Naive thymus-derived CD8-positive, alpha-beta T cell (primary cell): ENCODE measurements around the gene CRB2. TPM values are rescaled to one million over a fixed set of nuclear protein-coding genes. Genes with fewer than 3 reads are reported as not detected.

Experiments used
- ATAC-seq, 2 donors: fragments of 150-1000 bp; cut with Tn5 transposase in 1 of 2; sonication (Bioruptor Pico), chemical (Tn5 transposase) in 1 of 2; 1 replicate in 1 of 2; 2 replicates in 1 of 2; pipeline ENCODE4 v1.10.0; 2021; ENCODE audit warnings: mild to moderate bottlenecking in 2 of 2, moderate library complexity in 2 of 2
- POLR2A ChIA-PET: fragments of 350-600 bp; sonication (Branson Sonifier 250); formaldehyde crosslinking; loops from one replicate; lab custom pipeline; 2021; ENCODE audit warnings: antibody characterized with exemption; lab: Charles Lee
- DNase-seq, 10 donors: peaks; one replicate each; pipeline versions ENCODE4 v3.0.0 to v3.0.0-alpha.2; 2020 to 2022
- H3K27ac Mint-ChIP-seq, 10 donors: one replicate each; pipeline ENCODE4 v1.8.0; 2020 to 2022; ENCODE audit warnings: mild to moderate bottlenecking in 10 of 10, mixed read lengths in 10 of 10, moderate library complexity in 4 of 10, inconsistent platforms in 1 of 10
- H3K27me3 Mint-ChIP-seq, 5 donors: one replicate each; pipeline ENCODE4 v1.8.0; 2021 to 2022; ENCODE audit warnings: mixed read lengths in 5 of 5
- H3K36me3 Mint-ChIP-seq, 3 donors: one replicate each; pipeline ENCODE4 v1.8.0; 2020 to 2022; ENCODE audit warnings: mixed read lengths in 3 of 3, mild to moderate bottlenecking in 2 of 3, inconsistent platforms in 1 of 3
- H3K4me1 Mint-ChIP-seq, 4 donors: one replicate each; pipeline ENCODE4 v1.8.0; 2021 to 2022; ENCODE audit warnings: mixed read lengths in 4 of 4
- H3K4me3 Mint-ChIP-seq, 10 donors: one replicate each; pipeline ENCODE4 v1.8.0; 2020 to 2022; ENCODE audit warnings: mild to moderate bottlenecking in 10 of 10, mixed read lengths in 10 of 10, moderate library complexity in 6 of 10, inconsistent platforms in 1 of 10
- H3K9me3 Mint-ChIP-seq, 9 donors: one replicate each; pipeline ENCODE4 v1.8.0; 2020 to 2022; ENCODE audit warnings: mixed read lengths in 9 of 9, mild to moderate bottlenecking in 3 of 9, inconsistent platforms in 1 of 9, moderate library complexity in 1 of 9
- polyA plus RNA-seq, 3 donors: library from polyadenylated mRNA; unstranded; fragments of 300-500 nt; fragmentation: Illumina TruSeq; gene quantifications; one replicate each; pipeline ENCODE4 v1.2.3, GENCODE V29; 2021
- total RNA-seq, 8 experiments: library from RNA in 2 of 8; stranded (reverse) in 2 of 8; gene quantifications; one replicate each; pipeline ENCODE4 v1.2.3 and lab custom pipeline; 2021 to 2026

CRB2 gene
- total and polyA plus RNA-seq, 5 experiments from 2014 or later: 0.08 to 0.25 (median 0.18) TPM; not detected in 2

- Mint-ChIP-seq H3K27me3 (peaks cover 0 to 2% (median 0%) of the 10 kb centered on the region in 5 donors), H3K36me3 (no peaks in the 10 kb centered on the region), H3K4me1 (peaks cover 27 to 64% (median 43%) of the 10 kb centered on the region in 4 donors), H3K27ac (peak overlapping the region in 7 of 10 donors; percentile 7 to 94 (median 81)), H3K4me3 (no peak overlapping the region), H3K9me3 (no peaks in the 10 kb centered on the region)
- no peak for DNase-seq
- ATAC-seq: no peak
- POLR2A ChIA-PET: interaction anchor here (1.9 kb wide), 1 partner anchor 19 kb away, joined by 7 read pairs; no protein-coding TSS in a partner anchor
These were observed 35.2 kb upstream of the CRB2 start for GRCh38 chr9:123320814-123321213.

- peaks cover 34 to 67% (median 52%) of the 10 kb centered on the region in 4 donors for H3K4me1 Mint-ChIP-seq
- peak overlapping the region; percentile 50 to 98 (median 90) for H3K27ac Mint-ChIP-seq
- no peaks in the 10 kb centered on the region for H3K36me3 Mint-ChIP-seq
- no peaks in the 10 kb centered on the region for H3K9me3 Mint-ChIP-seq
- DNase-seq: no peak
- POLR2A ChIA-PET: interaction anchor here (1.0 to 1.4 kb wide), 2 partner anchors 7 to 22 kb away, joined by 3 read pairs; no protein-coding TSS in a partner anchor
- no peak for ATAC-seq
- peak overlapping the region in 8 of 10 donors; percentile 10 to 86 (median 73) for H3K4me3 Mint-ChIP-seq
- H3K27me3 Mint-ChIP-seq: peaks cover 0 to 2% (median 0%) of the 10 kb centered on the region in 5 donors
These were observed 34.3 kb upstream of the CRB2 start for GRCh38 chr9:123321616-123322272.

GRCh38 chr9:123322273-123323195 lies 33.5 kb upstream of the CRB2 start:
- POLR2A ChIA-PET: interaction anchor here (0.7 to 2.8 kb wide), 7 partner anchors 8 to 87 kb away, joined by 3 to 25 read pairs (median 5); no protein-coding TSS in a partner anchor
- no peaks in the 10 kb centered on the region for H3K9me3 Mint-ChIP-seq
- ATAC-seq (peak; percentile 88 to 93), DNase-seq (peak; percentile 26 to 82 (median 67))
- H3K27me3 Mint-ChIP-seq: no peaks in the 10 kb centered on the region
- H3K4me1 Mint-ChIP-seq: peaks cover 34 to 73% (median 52%) of the 10 kb centered on the region in 4 donors
- H3K27ac Mint-ChIP-seq: peak overlapping the region; percentile 82 to 98 (median 92)
- no peaks in the 10 kb centered on the region for H3K36me3 Mint-ChIP-seq
- peak overlapping the region; percentile 62 to 86 (median 72) for H3K4me3 Mint-ChIP-seq

GRCh38 chr9:123323196-123324013 lies 32.6 kb upstream of the CRB2 start:
- POLR2A ChIA-PET: interaction anchor here (0.6 to 2.8 kb wide), 10 partner anchors 13 to 88 kb away, joined by 3 to 25 read pairs (median 4); no protein-coding TSS in a partner anchor

GRCh38 chr9:123324767-123325183 lies 31.2 kb upstream of the CRB2 start:
- H3K4me3 Mint-ChIP-seq: no peak overlapping the region
- POLR2A ChIA-PET: interaction anchor here (0.6 to 2.8 kb wide), 5 partner anchors 14 to 352 kb away, joined by 3 to 25 read pairs (median 4); no protein-coding TSS in a partner anchor
- no peaks in the 10 kb centered on the region for H3K9me3 Mint-ChIP-seq
- no peaks in the 10 kb centered on the region for H3K27me3 Mint-ChIP-seq
- no peak for ATAC-seq
- H3K36me3 Mint-ChIP-seq: no peaks in the 10 kb centered on the region
- no peak for DNase-seq
- H3K4me1 Mint-ChIP-seq: peaks cover 37 to 80% (median 55%) of the 10 kb centered on the region in 4 donors
- peak overlapping the region in 7 of 10 donors; percentile 21 to 92 (median 74) for H3K27ac Mint-ChIP-seq

More at GRCh38 chr9:123323196-123324013, 32.6 kb upstream of the CRB2 start:
- DNase-seq (no peak), ATAC-seq (no peak)
- H3K4me3 Mint-ChIP-seq: peak overlapping the region; percentile 62 to 86 (median 72)
- H3K9me3 Mint-ChIP-seq: no peaks in the 10 kb centered on the region
- no peaks in the 10 kb centered on the region for H3K36me3 Mint-ChIP-seq
- H3K27me3 Mint-ChIP-seq: no peaks in the 10 kb centered on the region
- H3K4me1 Mint-ChIP-seq: peaks cover 34 to 77% (median 53%) of the 10 kb centered on the region in 4 donors
- H3K27ac Mint-ChIP-seq: peak overlapping the region; percentile 82 to 98 (median 92)

- Mint-ChIP-seq H3K4me3 (peak overlapping the region in 1 of 10 donors; percentile 37), H3K27me3 (no peaks in the 10 kb centered on the region), H3K27ac (peak overlapping the region in 5 of 10 donors; percentile 16 to 79 (median 53)), H3K36me3 (no peaks in the 10 kb centered on the region), H3K9me3 (no peaks in the 10 kb centered on the region), H3K4me1 (peaks cover 38 to 73% (median 50%) of the 10 kb centered on the region in 4 donors)
- ATAC-seq (no peak), DNase-seq (no peak)
- POLR2A ChIA-PET: interaction anchor here (0.6 to 1.1 kb wide), 2 partner anchors 13 to 618 kb away, joined by 5 to 6 read pairs; no protein-coding TSS in a partner anchor
These were observed 29.8 kb upstream of the CRB2 start for GRCh38 chr9:123326187-123326586.

- ATAC-seq (no peak), DNase-seq (peak in 1 of 10 donors; percentile 38)
- H3K9me3 Mint-ChIP-seq: no peaks in the 10 kb centered on the region
- H3K4me3 Mint-ChIP-seq: peak overlapping the region in 1 of 10 donors; percentile 24
- no peaks in the 10 kb centered on the region for H3K36me3 Mint-ChIP-seq
- H3K4me1 Mint-ChIP-seq: peaks cover 34 to 69% (median 45%) of the 10 kb centered on the region in 4 donors
- no peaks in the 10 kb centered on the region for H3K27me3 Mint-ChIP-seq
- POLR2A ChIA-PET: interaction anchor here (0.6 to 1.1 kb wide), 2 partner anchors 13 to 617 kb away, joined by 5 to 6 read pairs; no protein-coding TSS in a partner anchor
- peak overlapping the region in 5 of 10 donors; percentile 45 to 79 (median 68) for H3K27ac Mint-ChIP-seq
These were observed 29.3 kb upstream of the CRB2 start for GRCh38 chr9:123326662-123327093.

GRCh38 chr9:123327697-123328100 lies 28.3 kb upstream of the CRB2 start:
- H3K36me3 Mint-ChIP-seq: no peaks in the 10 kb centered on the region
- H3K27me3 Mint-ChIP-seq: no peaks in the 10 kb centered on the region
- peaks cover 26 to 58% (median 35%) of the 10 kb centered on the region in 4 donors for H3K4me1 Mint-ChIP-seq
- no peaks in the 10 kb centered on the region for H3K9me3 Mint-ChIP-seq
- peak overlapping the region in 5 of 10 donors; percentile 2 to 81 (median 35) for H3K27ac Mint-ChIP-seq
- POLR2A ChIA-PET: interaction anchor here (2.0 kb wide), 1 partner anchor 10 kb away, joined by 5 read pairs; no protein-coding TSS in a partner anchor
- DNase-seq: no peak
- no peak for ATAC-seq
- no peak overlapping the region for H3K4me3 Mint-ChIP-seq

- H3K27me3 Mint-ChIP-seq: no peaks in the 10 kb centered on the region
- peak overlapping the region in 5 of 10 donors; percentile 15 to 77 (median 32) for H3K27ac Mint-ChIP-seq
- H3K4me1 Mint-ChIP-seq: peaks cover 20 to 47% (median 22%) of the 10 kb centered on the region in 4 donors
- ATAC-seq (no peak), DNase-seq (no peak)
- POLR2A ChIA-PET: interaction anchor here (2.0 kb wide), 1 partner anchor 8 kb away, joined by 5 read pairs; no protein-coding TSS in a partner anchor
- no peak overlapping the region for H3K4me3 Mint-ChIP-seq
- no peaks in the 10 kb centered on the region for H3K36me3 Mint-ChIP-seq
- H3K9me3 Mint-ChIP-seq: no peaks in the 10 kb centered on the region
These were observed 26.6 kb upstream of the CRB2 start for GRCh38 chr9:123329329-123329955.

GRCh38 chr9:123331346-123332060 lies 24.5 kb upstream of the CRB2 start:
- H3K27ac Mint-ChIP-seq: peak overlapping the region in 4 of 10 donors; percentile 5 to 77 (median 66)
- no peaks in the 10 kb centered on the region for H3K9me3 Mint-ChIP-seq
- no peaks in the 10 kb centered on the region for H3K27me3 Mint-ChIP-seq
- ATAC-seq (no peak), DNase-seq (no peak)
- POLR2A ChIA-PET: no interaction called here
- H3K36me3 Mint-ChIP-seq: no peaks in the 10 kb centered on the region
- H3K4me1 Mint-ChIP-seq: peaks cover 6 to 44% (median 9%) of the 10 kb centered on the region in 4 donors
- H3K4me3 Mint-ChIP-seq: no peak overlapping the region
